DND-41 (cell line): ENCODE data around the gene RAB3D.
A peak's percentile ranks its signal among the peaks of the same experiment; 100 is the strongest.

Source experiments
- ATAC-seq: fragments of 200-7000 bp; cut with Tn5 transposase; 3 replicates; pipeline ENCODE4 v1.9.1; 2021; ENCODE audit warnings: low read depth; ENCODE audit not compliant: insufficient read depth
- DNase-seq: peaks from one replicate; pipeline ENCODE4 v3.0.0-alpha.2; 2020
- H2AFZ ChIP-seq: 2 replicates; pipeline ENCODE4 v1.6.0; 2012; ENCODE audit warnings: low read depth, low read length
- H3K27ac ChIP-seq: 2 replicates; pipeline ENCODE4 v1.5.1; 2012; ENCODE audit warnings: low read length, inconsistent platforms
- H3K27me3 ChIP-seq: fragments of 200-600 bp; sonication (generic); 2 replicates; pipeline ENCODE4 v1.6.0; 2012; ENCODE audit warnings: low read length, mild to moderate bottlenecking, inconsistent platforms; ENCODE audit not compliant: insufficient read depth, poor library complexity
- H3K36me3 ChIP-seq: 2 replicates; pipeline ENCODE4 v1.5.1; 2012; ENCODE audit warnings: low read length, inconsistent platforms; ENCODE audit not compliant: insufficient read depth
- H3K4me1 ChIP-seq: 2 replicates; pipeline ENCODE4 v1.5.1; 2012; ENCODE audit warnings: mild to moderate bottlenecking, low read length; ENCODE audit not compliant: insufficient read depth
- H3K4me2 ChIP-seq: 2 replicates; pipeline ENCODE4 v1.6.0; 2012; ENCODE audit warnings: mild to moderate bottlenecking, moderate library complexity, low read length, inconsistent platforms; ENCODE audit not compliant: insufficient read depth
- H3K4me3 ChIP-seq, 2 experiments: fragments of 200-600 bp in 1 of 2; shearing (Covaris generic) in 1 of 2; 2 replicates each; pipeline ENCODE4 v1.5.1; 2012 to 2016; ENCODE audit warnings: inconsistent platforms in 2 of 2, low read length in 2 of 2, mild to moderate bottlenecking in 2 of 2, low read depth in 1 of 2, moderate library complexity in 1 of 2
- H3K79me2 ChIP-seq: 2 replicates; pipeline ENCODE4 v1.6.0; 2012; ENCODE audit warnings: low read length, inconsistent platforms; ENCODE audit not compliant: insufficient read depth
- H3K9ac ChIP-seq: 2 replicates; pipeline ENCODE4 v1.6.0; 2012; ENCODE audit warnings: low read depth, mild to moderate bottlenecking, inconsistent platforms, low read length, moderate library complexity
- H3K9me3 ChIP-seq: 2 replicates; pipeline ENCODE4 v1.5.1; 2012; ENCODE audit warnings: low read length, moderate library complexity, mild to moderate bottlenecking, inconsistent platforms; ENCODE audit not compliant: insufficient read depth, severe bottlenecking
- H4K20me1 ChIP-seq: 2 replicates; pipeline ENCODE4 v1.6.0; 2012; ENCODE audit warnings: low read length; ENCODE audit not compliant: insufficient read depth
- CTCF ChIP-seq: IDR thresholded peaks from 2 replicates; pipeline ENCODE4 v1.5.1; 2012; ENCODE audit warnings: borderline replicate concordance, low read length, moderate library complexity, mild to moderate bottlenecking; ENCODE audit not compliant: poor library complexity, severe bottlenecking; ENCODE audit errors: extremely low read depth
- EZH2 ChIP-seq: IDR thresholded peaks from 3 replicates; pipeline ENCODE4 v1.6.1; 2012; ENCODE audit warnings: borderline replicate concordance, low read depth, mild to moderate bottlenecking, moderate library complexity, low read length, inconsistent platforms; ENCODE audit not compliant: severe bottlenecking

RAB3D gene

GRCh38 chr19:11373885-11374432, 34.5 kb upstream of the RAB3D start:
- H3K4me1 ChIP-seq: peaks cover 42% of the 10 kb centered on the region
- no peaks in the 10 kb centered on the region for H4K20me1 ChIP-seq
- ATAC-seq (no peak), DNase-seq (no peak)
- peak overlapping the region; percentile 80 for H2AFZ ChIP-seq
- TF ChIP-seq CTCF (no peak), EZH2 (no peak)
- H3K36me3 ChIP-seq: peaks cover 19% of the 10 kb centered on the region
- H3K79me2 ChIP-seq: peaks cover 20% of the 10 kb centered on the region
- no peaks in the 10 kb centered on the region for H3K27me3 ChIP-seq
- no peaks in the 10 kb centered on the region for H3K9me3 ChIP-seq
- H3K9ac ChIP-seq: peak overlapping the region; percentile 78
- peak overlapping the region; percentile 91 for H3K27ac ChIP-seq
- H3K4me3 ChIP-seq: peak overlapping the region; percentile 30 to 73; a peak in 3 of 4 replicates
- H3K4me2 ChIP-seq: peak overlapping the region; percentile 97

- Histone ChIP-seq H3K4me2 (peak overlapping the region; percentile 97), H3K9me3 (no peaks in the 10 kb centered on the region), H2AFZ (peak overlapping the region; percentile 80; the same call in 1 of the 2 replicates), H3K36me3 (peaks cover 16% of the 10 kb centered on the region), H3K4me3 (peak overlapping the region in 1 of 2 experiments; percentile 73; a peak in 2 of 4 replicates), H3K79me2 (peaks cover 20% of the 10 kb centered on the region), H3K27ac (peak overlapping the region; percentile 91; the same call in 1 of the 2 replicates), H3K27me3 (no peaks in the 10 kb centered on the region), H3K9ac (peak overlapping the region; percentile 78; the same call in 1 of the 2 replicates), H4K20me1 (no peaks in the 10 kb centered on the region), H3K4me1 (peaks cover 42% of the 10 kb centered on the region)
- ATAC-seq (no peak), DNase-seq (no peak)
- TF ChIP-seq CTCF: no peak
- TF ChIP-seq EZH2: no peak
These were observed 33.9 kb upstream of the RAB3D start for GRCh38 chr19:11373166-11373884.

GRCh38 chr19:11370744-11371143, 31.3 kb upstream of the RAB3D start:
- H3K36me3 ChIP-seq: peaks cover 4% of the 10 kb centered on the region
- peaks cover 9% of the 10 kb centered on the region for H3K79me2 ChIP-seq
- no peak overlapping the region for H2AFZ ChIP-seq
- H3K4me1 ChIP-seq: peaks cover 17% of the 10 kb centered on the region
- no peaks in the 10 kb centered on the region for H3K27me3 ChIP-seq
- H3K4me2 ChIP-seq: no peak overlapping the region
- H4K20me1 ChIP-seq: no peaks in the 10 kb centered on the region
- H3K9ac ChIP-seq: no peak overlapping the region
- H3K4me3 ChIP-seq: no peak overlapping the region
- ATAC-seq (no peak), DNase-seq (no peak)
- no peak overlapping the region for H3K27ac ChIP-seq
- no peaks in the 10 kb centered on the region for H3K9me3 ChIP-seq
- no peak for TF ChIP-seq CTCF
- TF ChIP-seq EZH2: no peak
